T follicular helper cell (primary cell): ENCODE measurements around the gene FUT3.
"Not testable (repeated sequence)": the region's sequence is repeated elsewhere in the genome, so short reads cannot be mapped to it uniquely, and the experiment has no call there.

ENCODE experiments used
- DNase-seq: peaks from one replicate; pipeline ENCODE4 v3.0.0-alpha.2; 2020; ENCODE audit warnings: low read depth
- total RNA-seq, 2 experiments: gene quantifications; one replicate each; lab custom pipeline; 2026; lab: John Stamatoyannopoulos, UW

The FUT3 gene
- total RNA-seq, result 0 to 0.04 reads per million in 2 experiments

DNA sequence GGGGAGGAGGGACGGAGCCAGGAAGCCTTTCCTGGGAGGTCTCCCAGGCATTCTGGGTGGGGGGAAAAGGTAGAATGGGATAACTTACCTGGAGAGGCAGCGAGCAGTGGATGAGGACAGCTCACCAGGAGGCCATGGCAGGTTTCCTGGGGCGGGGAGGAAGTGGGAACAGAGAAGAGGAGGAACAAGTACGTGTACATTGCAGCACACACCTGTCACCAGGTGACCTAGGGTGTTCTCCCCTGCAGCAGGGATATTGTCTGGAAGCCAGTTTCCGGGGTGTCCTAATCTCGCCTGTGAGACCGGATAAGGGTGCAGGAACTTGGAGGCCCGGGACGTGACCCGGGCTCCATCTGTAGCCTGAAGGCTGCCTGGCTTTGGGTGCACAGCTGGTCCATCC, at the start of gene FUT3:
FUT3 (minus strand) TSS at position 148 of the 400 bp plus-strand sequence.
- DNase-seq, result no peak

DNA sequence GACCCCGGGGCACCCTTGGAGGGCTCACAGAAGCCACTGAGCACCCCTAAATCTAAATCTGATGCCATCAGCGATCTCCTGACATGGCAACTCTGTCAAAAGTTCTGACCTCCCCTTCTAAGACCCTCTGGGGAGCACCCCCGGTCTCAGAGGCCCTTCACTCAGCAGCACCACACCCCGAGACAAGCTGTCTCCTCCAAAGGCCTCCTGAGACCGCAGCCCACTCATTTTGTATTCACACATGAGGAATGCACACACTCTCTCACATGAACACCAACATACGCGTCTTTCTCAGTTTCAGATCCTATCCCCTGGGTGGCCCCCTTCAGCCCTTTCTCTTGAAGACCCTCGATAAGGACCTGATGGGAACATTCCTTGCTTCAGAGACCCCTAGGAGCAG, 49.7 kb upstream of the FUT3 start:
- DNase-seq, result no peak

DNA sequence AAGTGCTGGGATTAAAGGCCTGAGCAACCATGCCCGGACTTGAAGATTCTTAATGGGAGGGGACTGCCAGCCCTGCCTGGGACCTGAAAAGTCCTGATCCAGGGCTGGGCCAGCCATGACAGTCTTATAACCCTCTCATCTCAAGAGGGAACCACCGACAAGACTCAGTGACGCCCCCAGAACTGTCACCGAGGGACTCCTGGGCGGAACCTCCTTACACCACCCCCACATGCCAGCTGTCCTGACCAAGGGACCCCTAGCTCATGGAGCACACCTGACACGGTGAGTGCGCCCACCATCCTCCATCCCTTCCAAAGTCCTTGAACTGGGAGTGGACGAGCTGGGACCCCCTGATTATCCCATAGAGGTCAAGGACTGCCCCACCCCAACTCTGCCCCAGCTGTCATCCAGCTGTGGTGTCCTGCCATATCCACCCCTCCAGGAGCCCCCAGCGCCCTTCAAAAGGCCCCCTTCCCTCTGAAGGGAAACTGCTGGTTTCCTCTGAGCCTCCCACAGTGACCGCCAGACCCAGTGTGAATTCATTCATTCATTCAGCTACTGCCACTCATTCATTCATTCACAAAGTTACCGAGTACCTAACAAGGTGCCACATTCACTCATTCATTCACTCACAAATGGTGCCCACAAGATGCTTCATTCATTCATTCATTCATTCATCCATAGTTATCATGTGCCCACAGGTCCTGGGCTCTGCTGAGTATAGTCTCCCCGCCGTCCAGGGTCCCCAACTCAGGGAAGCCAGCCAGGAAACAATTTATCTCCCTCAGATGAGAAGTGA, 48.7 kb upstream of the FUT3 start:
- no peak for DNase-seq

DNA sequence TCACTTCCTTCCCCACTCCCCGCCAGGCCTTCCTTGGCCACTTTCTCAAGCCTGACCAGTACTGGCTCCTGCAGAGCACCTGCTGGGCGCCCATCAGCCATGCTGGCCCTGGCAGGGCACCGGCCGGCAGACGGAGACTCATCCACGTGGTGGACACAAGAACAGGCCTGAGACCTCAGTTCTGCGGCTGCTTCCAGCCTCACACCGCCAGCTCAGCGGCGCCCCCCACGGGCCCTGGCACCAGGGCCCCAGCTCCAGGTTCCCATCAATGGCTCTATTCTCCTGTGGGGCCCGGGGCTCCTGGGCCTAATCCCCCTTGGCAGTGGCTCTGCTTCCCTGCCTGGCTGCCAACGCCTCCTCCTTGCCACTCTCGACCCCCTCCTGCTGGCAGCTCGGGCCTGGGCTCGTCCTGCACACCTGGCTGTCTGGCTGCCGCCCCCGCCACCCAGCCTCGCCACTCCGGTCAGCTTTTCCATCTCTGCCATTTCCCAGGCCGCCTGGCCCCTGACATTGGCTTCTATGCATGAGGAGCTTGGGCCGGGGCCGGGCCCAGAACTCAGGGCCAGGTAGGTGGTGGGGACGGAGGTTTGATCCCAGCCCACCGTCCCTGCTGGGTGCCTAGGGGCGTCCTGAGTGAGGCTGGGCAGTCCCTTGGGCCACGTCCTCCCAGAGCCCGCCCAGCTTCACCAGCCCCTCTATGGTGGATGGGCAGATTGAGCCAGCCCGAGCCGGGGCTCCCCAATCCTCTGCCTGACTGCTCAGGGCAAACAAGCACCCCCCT, 46.1 kb upstream of the FUT3 start:
- DNase-seq, result no peak

DNA sequence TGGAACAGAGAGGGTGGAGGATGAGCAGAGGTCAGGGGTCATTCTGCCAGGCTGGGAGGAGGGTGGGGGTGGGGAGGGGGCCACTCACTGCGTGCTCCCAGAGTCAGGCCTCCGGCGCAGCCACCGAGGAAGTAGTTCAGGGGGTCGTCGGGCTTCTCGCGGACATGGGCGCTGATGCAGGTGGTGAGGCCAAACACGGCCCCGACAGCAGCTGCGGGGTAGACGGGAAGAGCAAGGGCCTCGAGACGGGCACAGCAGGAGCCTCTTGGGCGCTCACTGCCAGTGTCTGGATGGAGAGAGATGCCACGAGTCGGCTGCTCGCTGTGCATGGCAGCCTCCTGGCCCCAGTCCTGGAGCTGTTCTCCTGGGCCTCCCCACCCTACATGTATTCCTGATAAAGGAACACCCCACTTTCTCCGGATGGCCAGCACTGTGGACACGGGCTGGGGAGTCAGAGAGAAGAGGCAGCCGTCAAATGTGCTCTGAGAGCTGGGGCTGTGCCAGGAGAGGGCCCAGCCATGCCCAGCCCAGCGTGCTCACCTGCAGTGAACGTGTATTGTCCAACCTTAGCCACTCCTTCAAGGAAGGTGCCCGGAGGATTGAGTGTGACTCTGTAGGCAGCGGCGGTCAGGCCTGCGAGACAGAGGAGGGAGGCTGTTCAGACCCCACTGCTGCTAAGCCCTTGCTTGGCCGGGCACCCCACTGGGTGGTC, 45.3 kb upstream of the FUT3 start:
- DNase-seq, result no peak

DNA sequence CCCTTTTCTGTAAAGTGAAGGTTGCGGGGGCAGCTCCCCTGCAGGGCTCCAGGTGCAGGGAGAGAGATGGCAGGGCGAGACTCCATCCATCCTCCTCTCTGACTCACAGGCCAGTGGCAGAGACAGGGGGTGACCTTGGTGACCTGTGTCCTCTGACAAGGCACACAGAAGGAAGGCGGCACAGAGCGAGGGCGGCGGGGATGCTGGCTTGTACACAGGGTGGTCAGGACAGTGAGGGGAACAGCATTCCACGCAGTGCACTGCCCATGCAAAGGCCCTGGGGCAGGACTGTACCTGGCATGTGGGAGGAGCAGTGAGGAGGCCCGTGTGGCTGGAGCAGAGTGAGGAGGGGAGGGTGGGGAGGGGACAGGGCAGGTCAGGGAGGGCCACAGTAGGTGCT, 44.6 kb upstream of the FUT3 start:
- DNase-seq, result no peak

DNA sequence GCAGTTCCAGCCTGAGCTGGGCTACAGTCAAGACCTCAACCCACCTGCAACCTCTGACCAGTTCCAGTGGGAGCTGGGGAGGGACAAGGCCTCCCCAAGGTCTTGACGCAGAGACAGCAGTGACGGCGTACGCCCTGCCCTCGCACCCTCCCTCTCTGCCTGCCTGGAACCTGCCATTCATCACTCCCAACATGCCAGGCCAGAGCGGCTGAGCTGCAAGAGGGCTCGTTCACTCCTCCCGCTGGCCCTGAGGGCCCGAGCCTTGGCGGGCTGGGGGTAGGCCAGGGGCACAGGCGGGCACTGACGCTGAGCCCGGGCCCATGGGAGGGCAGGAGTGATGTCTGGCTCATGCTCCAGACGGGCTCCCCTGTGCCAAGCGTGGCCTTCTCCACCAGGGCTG, 44.2 kb upstream of the FUT3 start:
- no peak for DNase-seq

DNA sequence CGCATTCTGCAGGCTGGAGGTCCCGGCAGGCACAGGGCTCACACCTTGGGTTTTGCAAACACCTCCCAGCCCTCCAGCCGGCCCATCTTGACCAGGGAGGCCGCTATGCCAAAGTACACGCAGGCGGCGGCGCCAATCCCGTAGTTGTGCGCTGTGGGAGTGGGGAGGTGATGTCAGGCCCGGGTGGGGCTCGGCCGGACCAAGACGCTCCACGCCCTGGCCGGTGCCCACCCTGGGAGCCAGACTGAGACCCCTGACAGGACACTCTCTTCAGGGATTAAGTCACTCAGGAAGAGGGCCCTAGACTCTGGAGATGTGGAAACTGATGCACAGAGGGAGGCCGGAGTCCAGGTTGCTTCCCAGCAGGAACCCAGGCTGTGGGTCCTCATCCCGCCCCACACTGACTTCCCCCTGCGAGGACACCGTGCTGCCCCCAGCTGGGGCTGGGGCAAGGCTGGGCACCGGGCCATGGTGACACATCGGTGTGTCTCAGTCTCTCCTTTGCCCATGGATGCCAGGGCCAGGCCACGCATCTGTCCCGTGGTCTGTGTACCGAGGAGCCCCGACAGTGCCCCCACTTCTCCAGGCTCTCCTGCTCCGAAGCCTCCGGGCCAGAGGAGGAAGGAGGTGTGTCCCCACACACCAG, 43.6 kb upstream of the FUT3 start:
- no peak for DNase-seq

DNA sequence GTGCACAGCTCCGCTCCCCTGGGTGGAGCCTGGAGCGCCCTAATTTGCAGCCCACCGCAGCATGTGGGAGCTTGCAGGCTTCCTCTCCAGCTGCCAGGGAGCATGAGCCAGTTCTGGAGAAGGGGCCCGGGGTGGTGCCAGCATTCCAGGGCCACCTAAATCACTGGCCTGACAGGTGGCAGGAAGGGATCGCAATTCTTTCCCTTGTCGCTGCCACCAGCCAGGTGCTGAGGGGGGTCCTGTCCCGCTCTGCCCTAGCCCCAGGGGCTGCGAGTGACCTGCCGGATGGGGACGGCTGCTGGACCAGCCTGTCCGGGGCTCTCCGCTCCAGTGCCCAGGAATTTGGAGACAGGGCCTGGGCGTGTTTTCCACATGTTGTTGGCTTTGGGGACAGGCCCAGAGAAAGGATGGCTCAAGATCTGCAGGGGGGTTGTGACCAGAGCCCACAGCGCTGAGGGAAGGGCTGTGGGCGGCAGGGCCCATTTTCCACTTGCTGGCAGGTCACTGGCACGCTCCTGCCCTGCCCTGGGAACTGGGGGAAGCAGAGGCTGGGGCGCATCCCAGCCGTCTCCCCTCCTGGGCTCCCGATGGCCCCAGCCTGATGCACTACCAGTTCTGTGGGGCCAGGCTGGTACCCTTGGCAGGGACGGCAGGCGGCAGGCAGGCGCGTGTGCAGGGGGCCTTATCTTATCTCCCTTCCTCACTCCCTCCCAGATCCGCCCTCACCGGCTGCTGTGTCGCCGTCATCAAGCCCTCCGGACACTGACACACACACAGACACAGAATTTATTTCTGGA, 42.9 kb upstream of the FUT3 start:
- DNase-seq, result no peak

DNA sequence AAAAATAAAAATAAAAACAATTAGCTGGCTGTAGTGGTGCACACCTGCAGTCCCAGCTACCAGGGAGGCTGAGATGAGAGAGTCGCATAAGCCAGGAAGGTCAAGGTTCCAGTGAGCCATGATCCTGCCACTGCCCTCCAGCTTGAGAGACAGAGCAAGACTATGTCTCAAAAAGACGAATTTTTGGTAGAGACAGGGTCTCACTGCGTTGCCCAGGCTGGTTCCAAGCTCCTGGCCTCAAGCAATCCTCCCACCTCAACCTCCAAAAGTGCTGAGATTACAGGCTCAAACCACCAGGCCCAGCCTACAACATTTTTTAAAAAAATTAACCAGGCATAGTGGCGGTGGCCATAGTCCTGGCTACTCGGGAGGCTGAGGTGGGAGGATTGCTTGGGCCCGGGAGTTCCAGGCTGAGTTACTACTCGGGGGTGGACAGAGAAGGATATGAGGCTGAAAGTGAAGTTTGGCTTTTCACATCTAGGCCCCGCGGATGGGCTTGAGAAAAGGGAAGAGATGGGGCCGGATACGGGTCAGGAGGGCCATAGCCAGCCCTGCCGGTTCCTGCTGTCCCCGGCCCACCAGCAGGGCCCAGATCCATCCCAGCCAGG, 42.2 kb upstream of the FUT3 start:
- no peak for DNase-seq

DNA sequence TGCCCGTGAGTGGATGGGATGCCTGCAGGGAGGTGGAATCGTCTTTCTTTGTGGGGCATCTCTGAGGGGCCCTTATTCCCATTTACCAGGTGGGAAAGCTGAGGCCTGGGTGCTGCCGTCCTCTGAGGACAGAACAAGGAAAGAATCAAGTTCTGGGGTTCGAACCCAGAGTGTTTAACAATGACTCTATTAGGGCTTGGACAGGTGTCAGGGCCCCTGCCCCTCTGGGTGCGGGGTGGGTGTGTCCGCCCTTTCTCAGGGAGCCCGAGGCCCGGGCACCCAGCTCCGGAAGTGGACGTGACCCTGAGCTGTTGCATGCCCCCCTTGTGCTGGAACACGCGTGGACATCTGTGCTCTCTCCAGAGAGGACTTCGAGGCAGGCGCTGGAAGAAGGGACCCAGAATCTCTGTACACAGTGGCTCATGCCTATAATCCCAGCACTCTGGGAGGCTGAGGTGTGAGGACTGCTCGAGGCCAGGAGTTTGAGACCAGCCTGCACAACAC, 41.6 kb upstream of the FUT3 start:
- DNase-seq, result no peak

DNA sequence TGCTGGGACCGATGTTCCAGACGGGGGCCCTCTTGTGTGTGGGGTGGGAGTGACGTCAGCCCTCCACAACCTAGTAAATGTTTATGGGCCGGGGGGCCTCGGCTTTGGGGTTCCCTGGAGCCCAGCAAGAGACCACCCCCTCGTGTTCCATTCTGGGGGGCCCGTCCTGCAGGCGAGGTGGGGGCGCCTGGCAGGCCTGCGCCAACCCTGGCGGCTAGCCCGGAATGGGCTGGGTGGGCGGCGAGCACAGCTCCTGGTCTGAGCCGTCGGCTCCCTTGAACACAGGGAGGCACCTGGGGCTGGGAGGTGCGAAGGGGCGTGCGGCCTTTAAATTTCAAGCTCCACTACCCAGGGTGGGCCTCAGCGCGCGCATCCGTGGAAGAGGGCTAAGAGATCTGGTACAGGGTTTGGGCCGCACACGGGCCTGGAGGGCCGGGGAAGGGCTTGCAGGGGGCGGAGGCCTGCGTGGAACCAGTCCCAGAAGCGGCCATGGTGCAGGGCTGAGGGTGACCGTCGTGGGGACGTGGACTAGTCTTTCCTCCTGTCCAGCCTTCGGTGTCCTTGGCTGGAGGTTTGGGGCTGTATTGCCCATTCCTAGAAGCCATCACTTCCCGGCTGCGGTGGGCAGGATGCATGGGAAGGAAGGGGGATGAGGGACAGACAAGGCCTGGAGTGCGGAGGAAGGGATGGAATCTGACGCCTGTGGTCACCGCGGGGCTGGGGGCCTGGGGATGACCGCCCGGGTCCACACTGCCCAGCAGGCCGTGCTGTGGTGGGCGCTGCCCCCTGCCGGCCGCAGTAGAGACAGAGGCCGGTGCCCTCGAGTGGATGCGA, 40.9 kb upstream of the FUT3 start:
- no peak for DNase-seq

DNA sequence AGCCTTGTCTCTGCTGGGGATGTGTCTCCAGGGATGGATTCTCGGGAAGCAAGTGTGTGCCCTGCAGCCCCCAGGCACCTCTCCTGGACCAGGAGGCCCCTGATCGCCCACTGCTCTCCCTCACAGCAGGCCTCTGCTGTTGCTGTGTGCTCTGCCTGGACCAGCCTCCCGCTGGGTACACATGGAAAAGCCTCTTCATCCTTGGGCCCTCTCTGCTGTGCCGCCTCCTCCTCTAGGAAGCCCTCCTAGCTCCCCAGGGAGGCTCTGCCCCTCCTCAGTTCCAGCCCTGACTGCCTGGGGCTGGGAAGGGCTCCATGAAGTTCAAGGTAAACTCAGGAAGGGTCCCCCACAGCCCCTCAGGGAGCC, 40.3 kb upstream of the FUT3 start:
- DNase-seq, result no peak

DNA sequence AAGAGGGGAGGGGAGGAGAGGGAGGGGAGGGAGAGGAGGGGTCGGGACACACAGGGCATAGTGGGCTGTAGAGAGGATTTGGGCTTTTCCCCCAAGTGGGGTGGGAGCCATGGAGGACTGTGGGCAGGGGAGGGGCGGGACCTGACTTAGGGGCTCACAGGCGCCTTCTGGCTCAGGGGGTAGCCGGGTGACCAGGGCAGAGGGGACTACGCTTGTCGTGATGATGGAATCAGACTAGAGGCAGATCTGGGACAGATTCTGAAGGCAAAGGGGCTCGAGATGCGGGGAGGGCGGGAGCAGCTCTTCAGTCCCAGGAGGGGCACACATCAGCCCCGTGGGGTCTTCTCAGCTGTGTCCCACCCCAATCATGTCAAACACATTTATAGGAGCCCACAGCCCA, 38.9 kb upstream of the FUT3 start:
- DNase-seq, result no peak

DNA sequence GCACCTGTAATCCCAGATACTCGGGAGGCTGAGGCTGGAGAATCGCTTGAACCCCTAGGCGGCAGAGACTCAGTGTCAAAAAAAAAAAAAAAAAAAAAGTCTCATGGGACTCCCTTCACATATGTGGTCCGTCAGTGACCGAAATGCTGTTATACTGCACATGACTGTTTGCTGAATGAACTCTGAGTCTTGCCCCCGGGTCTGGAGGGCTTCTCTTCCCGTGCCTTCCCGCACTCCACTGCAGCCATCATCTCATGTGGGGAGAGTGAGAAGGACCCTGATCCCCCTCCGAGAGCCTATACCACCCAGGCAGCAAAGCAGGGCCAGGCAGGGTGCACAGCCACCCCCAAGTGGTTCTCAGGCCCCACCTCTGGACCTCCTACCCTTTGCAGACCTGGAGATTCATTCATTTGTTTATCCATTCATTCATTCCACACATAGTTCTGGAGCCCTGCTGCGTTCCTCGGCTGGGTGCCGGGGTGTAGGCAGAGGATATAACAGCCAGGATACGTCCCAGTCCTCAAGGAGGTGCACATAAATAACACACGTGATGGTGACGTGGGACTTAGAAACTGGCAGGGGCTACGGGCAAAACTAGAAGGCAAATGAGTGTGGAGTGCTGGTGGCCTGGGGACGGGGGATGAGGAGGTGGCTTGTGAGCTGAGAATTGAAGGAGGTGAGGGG, 38.2 kb upstream of the FUT3 start:
- DNase-seq, result no peak

DNA sequence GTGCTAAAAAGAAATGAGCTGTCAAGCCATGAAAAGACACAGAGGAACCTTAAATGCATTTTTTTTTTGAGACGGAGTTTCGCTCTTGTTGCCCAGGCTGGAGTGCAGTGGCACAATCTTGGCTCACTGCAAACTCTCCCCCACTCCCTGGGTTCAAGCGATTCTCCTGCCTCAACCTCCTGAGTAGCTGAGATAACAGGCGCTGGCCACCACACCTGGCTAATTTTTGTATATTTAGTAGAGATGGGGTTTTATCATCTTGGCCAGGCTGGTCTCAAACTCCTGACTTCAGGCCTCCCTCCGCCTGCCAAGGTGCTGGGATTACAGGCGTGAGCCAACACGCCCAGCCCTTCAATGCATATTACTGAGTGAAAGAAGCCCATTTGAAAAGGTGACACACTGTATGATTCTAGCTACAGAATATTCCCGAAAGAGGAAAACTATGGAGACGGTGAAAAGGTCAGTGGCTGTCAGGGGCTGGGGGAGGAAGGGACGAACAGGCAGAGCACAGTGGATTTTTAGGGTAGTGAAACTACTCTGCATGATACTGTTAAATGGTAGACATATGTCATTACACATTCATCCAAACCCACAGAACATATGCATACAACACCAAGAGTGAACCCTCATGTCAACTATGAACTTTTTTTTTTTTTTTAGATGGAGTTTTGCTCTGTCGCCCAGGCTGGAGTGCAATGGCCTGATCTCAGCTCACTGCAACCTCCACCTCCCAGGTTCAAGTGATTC, 33.0 kb upstream of the FUT3 start:
- not testable (repeated sequence) for DNase-seq

DNA sequence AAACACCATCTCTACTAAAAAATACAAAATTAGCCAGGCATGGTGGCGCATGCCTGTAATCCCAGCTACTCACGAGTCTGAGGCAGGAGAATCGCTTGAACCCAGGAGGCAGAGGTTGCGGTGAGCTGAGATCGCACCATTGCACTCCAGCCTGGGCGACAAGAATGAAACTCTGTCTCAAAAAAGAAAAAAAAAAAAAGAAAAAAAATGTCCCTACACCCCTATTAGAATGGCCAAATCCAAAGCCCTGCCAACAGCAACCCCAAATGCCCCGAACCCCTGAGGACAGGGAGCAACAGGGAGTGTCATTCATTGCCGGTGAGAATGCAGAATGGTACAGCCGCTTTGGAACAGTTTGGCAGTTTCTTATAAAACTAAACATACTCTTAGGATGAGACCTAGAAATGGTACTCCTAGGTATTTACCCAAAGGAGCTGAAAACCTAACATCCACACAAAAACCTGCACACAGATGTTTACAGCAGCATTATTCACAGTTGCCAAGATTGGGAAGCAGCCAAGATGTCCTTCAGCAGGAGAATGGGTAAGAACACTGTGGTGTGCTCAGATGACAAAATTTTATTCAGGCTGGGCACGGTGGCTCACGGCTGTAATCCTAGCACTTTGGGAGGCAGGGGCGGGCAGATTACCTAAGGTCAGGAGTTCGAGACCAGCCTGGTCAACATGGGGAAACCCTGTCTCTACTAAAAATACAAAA, 32.1 kb upstream of the FUT3 start:
- DNase-seq, result not testable (repeated sequence)

DNA sequence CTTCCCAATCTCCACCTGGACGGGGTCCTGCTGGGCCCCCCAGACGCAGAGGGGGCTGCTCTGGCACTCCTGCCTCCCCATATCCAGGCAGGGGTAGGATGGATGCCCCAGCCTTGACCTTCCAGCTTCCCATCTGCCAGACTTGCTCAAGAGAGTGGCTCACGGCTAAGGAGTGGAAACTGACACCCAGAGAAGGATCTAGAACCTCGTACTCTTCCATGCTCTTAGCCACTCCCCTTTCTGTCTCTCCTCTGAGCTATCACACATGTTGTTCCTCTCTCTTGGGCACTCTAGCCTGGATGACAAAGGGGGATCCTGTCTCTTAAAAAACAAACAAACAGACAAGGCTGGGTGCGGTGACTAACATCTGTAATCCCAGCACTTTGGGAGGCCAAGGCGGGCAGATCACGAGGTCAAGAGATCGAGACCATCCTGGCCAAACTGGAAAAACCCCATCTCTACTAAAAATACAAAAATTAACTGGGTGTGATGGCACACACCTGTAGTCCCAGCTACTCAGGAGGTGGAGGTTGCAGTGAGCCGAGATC, 31.2 kb upstream of the FUT3 start:
- no peak for DNase-seq
